GM12891 (cell line): ENCODE data around the gene CCL14.

Experiments used
- POLR2A ChIP-seq: IDR thresholded peaks from 2 replicates; pipeline ENCODE4 v1.6.1; 2011; ENCODE audit warnings: low read depth, low read length, control low read depth
- POLR2AphosphoS5 ChIP-seq: IDR thresholded peaks from 2 replicates; pipeline ENCODE4 v1.6.1; 2011; ENCODE audit warnings: low read depth, low read length, control low read depth
- POU2F2 ChIP-seq: IDR thresholded peaks from 2 replicates; pipeline ENCODE4 v1.6.1; 2011; ENCODE audit warnings: low read depth, mild to moderate bottlenecking, control low read depth, low read length, moderate library complexity
- SPI1 ChIP-seq: IDR thresholded peaks from 2 replicates; pipeline ENCODE4 v1.6.1; 2011; ENCODE audit warnings: low read depth, low read length, control low read depth
- TAF1 ChIP-seq: IDR thresholded peaks from 2 replicates; pipeline ENCODE4 v1.6.1; 2011; ENCODE audit warnings: low read depth, low read length, control low read depth

DNA sequence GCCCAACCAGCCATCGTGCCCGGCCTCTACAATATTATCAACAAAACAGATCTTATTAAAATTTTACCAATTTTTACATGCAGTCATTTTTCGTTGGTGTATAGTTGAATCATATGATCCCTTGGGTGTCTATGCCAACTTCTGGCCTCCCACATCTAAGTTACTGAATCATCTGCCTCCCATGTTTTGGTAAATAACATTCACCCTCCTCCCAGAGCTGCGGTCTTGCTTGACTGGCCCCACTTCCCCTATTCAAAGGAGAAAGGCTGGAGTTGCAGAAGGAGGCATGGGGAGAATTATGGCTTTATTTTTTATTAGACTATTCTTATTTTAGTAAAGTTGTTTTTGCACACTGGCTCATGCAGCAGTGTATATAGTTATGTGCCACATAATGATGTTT is 49.7 kb upstream of the CCL14 start:
- TF ChIP-seq POLR2A (no peak), POLR2AphosphoS5 (no peak), TAF1 (no peak), SPI1 (peak; percentile 61), POU2F2 (no peak)
